ENCODE measurements around the gene GPR153. TPM values are rescaled to one million over a fixed set of nuclear protein-coding genes. Genes with fewer than 3 reads are reported as not detected.

The GPR153 gene
- total RNA-seq, 4 donors from 2014 or later, result 5.6 to 22.1 (median 10.3) TPM

DNA sequence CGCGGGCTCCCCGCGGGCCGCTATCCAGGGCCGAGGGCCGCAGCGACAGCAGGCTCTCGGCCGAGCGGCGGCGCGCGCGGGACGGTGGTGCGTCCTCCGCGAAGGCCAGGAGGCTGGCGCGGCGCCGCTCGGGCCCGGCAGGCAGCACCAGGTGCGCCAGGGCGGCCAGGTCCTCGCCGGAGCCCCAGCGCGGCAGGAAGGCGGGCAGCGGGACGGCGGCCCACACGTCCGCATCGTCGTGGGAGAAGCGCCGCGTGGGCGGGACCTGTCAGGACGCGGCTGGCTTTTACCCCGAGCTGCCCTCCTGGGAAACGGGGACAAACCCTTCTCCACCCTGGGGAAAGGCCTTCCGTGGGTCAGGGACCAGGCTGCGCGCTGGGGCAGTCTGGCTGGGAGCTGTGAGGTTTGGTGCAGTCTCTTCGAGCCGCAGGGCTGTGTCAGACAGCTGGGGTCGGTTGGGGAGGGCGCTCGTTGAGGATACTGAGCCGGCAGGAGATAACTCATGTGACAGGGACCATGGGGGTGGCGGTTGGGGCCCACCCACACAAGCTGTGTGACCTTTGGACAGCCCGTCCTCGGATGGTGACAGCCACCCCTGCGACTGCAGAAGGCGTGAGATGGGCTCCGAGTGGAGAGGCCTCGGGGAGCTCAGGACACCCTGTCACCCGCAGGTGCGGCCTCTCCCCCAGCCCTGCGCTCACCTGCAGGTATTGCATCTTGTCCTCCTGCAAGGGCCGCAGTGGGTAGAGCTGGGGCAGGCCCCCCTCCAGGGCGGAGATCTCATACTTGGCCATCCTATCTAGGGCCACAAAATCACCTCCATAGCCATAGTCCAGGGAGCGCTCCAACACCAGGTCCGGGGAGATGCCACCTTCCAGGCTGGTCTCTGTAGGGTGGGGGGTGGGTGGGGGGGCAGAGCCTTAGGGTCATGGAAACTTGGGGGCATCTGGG lies 10.9 kb downstream of the GPR153 start:
- H3K4me1 ChIP-seq, result peaks cover 0 to 6% of the 10 kb centered on the region in 2 donors
- DNase-seq, result no peak
- TF ChIP-seq, protein P1, sequence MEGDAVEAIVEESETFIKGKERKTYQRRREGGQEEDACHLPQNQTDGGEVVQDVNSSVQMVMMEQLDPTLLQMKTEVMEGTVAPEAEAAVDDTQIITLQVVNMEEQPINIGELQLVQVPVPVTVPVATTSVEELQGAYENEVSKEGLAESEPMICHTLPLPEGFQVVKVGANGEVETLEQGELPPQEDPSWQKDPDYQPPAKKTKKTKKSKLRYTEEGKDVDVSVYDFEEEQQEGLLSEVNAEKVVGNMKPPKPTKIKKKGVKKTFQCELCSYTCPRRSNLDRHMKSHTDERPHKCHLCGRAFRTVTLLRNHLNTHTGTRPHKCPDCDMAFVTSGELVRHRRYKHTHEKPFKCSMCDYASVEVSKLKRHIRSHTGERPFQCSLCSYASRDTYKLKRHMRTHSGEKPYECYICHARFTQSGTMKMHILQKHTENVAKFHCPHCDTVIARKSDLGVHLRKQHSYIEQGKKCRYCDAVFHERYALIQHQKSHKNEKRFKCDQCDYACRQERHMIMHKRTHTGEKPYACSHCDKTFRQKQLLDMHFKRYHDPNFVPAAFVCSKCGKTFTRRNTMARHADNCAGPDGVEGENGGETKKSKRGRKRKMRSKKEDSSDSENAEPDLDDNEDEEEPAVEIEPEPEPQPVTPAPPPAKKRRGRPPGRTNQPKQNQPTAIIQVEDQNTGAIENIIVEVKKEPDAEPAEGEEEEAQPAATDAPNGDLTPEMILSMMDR (IDR thresholded peaks at IDR 0.05), result no peak
- no peak for TF ChIP-seq POLR2A (IDR thresholded peaks at IDR 0.05)
- no peak overlapping the region for H3K27ac ChIP-seq
- H3K27me3 ChIP-seq, result peaks cover 6 to 14% of the 10 kb centered on the region in 2 donors
- intact Hi-C loops (cut with DNase I; ENCODE audit: low total_unique reads), result loop anchor here (5.0 kb wide), 3 partner anchors 97 to 187 kb away; no protein-coding TSS in a partner anchor
- no peaks in the 10 kb centered on the region for H3K9me3 ChIP-seq
- no peak overlapping the region for H3K4me3 ChIP-seq
- no peaks in the 10 kb centered on the region for H3K36me3 ChIP-seq

DNA sequence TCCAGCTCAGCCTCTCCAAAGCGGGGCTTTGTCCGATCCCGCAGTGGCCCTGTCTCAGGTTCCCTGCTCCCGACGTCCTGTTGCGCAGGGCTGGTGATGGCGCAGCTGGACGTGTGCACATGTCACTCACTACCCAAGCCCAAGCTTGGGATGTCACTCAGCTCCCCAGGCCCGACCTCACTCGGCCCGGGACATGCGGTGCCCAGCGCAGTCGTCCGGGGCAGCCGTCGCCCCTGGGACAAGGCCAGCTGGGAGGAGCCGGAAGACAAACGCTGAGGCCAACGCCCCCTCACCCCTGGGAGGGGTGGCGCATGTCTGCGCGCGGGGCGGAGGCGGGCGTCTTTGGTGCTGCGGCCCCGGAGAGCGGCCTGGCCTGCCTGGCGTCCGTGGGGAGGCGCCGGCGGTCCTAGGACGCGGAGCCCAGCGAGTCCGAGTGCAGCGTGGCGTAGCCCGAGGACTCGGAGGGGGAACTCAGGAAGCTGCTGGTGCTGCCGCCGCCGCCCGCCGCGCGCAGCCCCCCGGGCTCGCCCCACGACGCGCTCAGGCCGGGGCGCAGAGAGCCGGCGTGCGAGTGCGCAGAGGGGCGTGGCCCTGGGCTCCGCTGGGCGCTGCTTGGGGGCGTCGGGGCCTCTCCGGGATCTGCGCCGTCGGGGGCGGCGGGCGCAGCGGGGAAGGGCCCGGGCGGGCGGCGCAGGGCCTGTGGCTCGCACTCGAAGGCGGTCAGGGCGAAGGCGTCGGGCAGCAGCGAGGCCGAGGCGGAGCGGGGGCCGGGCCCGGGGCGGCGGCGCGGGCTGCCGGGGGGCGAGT lies 11.8 kb downstream of the GPR153 start:
- Histone ChIP-seq H3K4me3 (no peak overlapping the region), H3K9me3 (no peaks in the 10 kb centered on the region), H3K27ac (no peak overlapping the region), H3K27me3 (peaks cover 12 to 16% of the 10 kb centered on the region in 2 donors), H3K36me3 (no peaks in the 10 kb centered on the region), H3K4me1 (peaks cover 0 to 6% of the 10 kb centered on the region in 2 donors)
- TF ChIP-seq POLR2A (IDR thresholded peaks at IDR 0.05), result no peak
- no peak for DNase-seq
- intact Hi-C loops (cut with DNase I; ENCODE audit: low total_unique reads), result loop anchor here (5.0 kb wide), 3 partner anchors 98 to 188 kb away; no protein-coding TSS in a partner anchor

DNA sequence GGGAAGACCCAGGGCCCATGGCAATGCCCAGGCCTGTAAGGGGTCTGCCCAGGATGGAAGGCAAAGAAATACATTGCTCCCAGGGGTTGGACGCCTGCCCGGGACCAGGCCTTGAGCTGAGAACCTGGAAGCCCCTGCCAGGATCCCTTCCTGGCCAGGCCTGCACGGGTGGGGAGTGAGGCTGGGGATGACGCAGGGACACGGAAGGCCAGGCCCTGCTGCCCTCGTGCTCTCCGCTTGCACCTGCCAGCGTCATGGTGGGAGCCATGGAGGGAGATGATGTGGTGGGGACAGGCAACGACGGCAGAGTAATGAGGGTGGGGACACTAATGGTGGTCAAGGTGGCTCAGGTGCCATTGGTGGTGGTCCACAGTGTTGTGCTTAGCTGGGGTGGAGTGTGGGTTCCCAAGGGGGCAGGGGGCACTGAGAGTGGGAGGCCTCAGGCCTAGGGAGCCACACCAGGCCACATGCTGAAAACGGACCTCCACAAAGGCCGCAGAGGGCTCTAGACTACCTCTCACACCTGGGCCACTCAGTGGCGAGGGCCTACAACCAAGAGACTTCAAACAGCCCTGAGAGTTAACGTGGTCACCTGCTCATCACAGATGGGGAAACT lies 12.6 kb downstream of the GPR153 start:
- Histone ChIP-seq H3K9me3 (no peaks in the 10 kb centered on the region), H3K4me1 (peaks cover 0 to 6% of the 10 kb centered on the region in 2 donors), H3K4me3 (no peak overlapping the region), H3K27me3 (peaks cover 20 to 23% of the 10 kb centered on the region in 2 donors), H3K27ac (no peak overlapping the region), H3K36me3 (no peaks in the 10 kb centered on the region)
- TF ChIP-seq, protein P1 (IDR thresholded peaks at IDR 0.05), result no peak
- no peak for TF ChIP-seq POLR2A (IDR thresholded peaks at IDR 0.05)
- intact Hi-C loops (cut with DNase I; ENCODE audit: low total_unique reads), result loop anchor here (5.0 kb wide), 3 partner anchors 99 to 189 kb away; no protein-coding TSS in a partner anchor
- DNase-seq, result no peak

DNA sequence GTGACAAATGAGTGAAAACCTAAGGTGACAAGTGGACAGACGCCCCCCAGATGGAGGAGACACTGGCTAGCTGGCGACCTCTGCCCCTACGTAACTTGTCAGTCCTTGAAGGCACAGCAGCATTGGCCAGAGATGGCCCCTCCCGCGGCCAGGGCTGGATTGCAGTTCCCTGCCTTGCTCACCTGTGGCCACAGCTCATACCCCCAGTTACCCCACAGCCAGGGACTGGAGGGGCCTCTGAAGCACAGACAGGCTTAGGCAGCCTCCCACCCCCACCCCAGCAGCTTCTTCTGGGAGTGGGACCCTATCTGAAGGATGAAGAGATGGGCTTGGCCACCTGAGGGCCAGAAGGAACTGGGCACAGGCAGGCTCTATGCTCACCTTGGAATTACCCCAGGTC lies 13.2 kb downstream of the GPR153 start:
- no peak for DNase-seq
- peaks cover 23 to 25% of the 10 kb centered on the region in 2 donors for H3K27me3 ChIP-seq
- intact Hi-C loops (cut with DNase I; ENCODE audit: low total_unique reads), result loop anchor here (5.0 kb wide), 3 partner anchors 100 to 190 kb away; no protein-coding TSS in a partner anchor

More for the DNA sequence above, 13.2 kb downstream of the GPR153 start:
- no peaks in the 10 kb centered on the region for H3K36me3 ChIP-seq
- no peak overlapping the region for H3K4me3 ChIP-seq
- H3K4me1 ChIP-seq, result peaks cover 0 to 7% of the 10 kb centered on the region in 2 donors
- TF ChIP-seq, protein P1 (IDR thresholded peaks at IDR 0.05), result no peak
- no peak for TF ChIP-seq POLR2A (IDR thresholded peaks at IDR 0.05)
- H3K9me3 ChIP-seq, result no peaks in the 10 kb centered on the region
- no peak overlapping the region for H3K27ac ChIP-seq
